HEK293 (cell line): ENCODE results near the gene ADGRF4.

Source experiments
- CTCF ChIA-PET: fragments of 350-600 bp; formaldehyde crosslinking; extraction: SDS; loops from one replicate; lab custom pipeline; 2021; ENCODE audit warnings: antibody characterized with exemption; lab: Yijun Ruan, JAX
- POLR2A ChIA-PET: fragments of 300-600 bp; formaldehyde crosslinking; extraction: SDS; loops from one replicate; lab custom pipeline; 2020; ENCODE audit warnings: antibody characterized with exemption, inconsistent platforms; lab: Yijun Ruan, JAX
- H3K27ac ChIP-seq: fragments of 200-500 bp; sonication (Bioruptor generic); 2 replicates; pipeline ENCODE4 v1.5.1; 2014; ENCODE audit warnings: low read depth, low read length, control low read depth, inconsistent platforms; ENCODE audit errors: extremely low read depth
- H3K36me3 ChIP-seq, 2 experiments: fragments of 200-500 bp in 1 of 2; sonication (Bioruptor generic) in 1 of 2; 1 replicate in 1 of 2; 2 replicates in 1 of 2; pipeline ENCODE4 v1.5.1; 2014 to 2017; ENCODE audit warnings: inconsistent platforms in 2 of 2, low read length in 2 of 2; ENCODE audit not compliant: control insufficient read depth in 2 of 2, insufficient read depth in 1 of 2
- H3K4me1 ChIP-seq: fragments of 200-500 bp; sonication (Bioruptor generic); 2 replicates; pipeline ENCODE4 v1.5.1; 2014; ENCODE audit warnings: mild to moderate bottlenecking, low read length, inconsistent platforms; ENCODE audit not compliant: control insufficient read depth, insufficient read depth
- H3K4me3 ChIP-seq: 2 replicates; pipeline ENCODE4 v1.5.1; 2011; ENCODE audit warnings: low read depth, mild to moderate bottlenecking, control low read depth, low read length, moderate library complexity
- H3K9me3 ChIP-seq: fragments of 200-500 bp; sonication (Bioruptor generic); 2 replicates; pipeline ENCODE4 v1.5.1; 2014; ENCODE audit warnings: low read depth, low read length, inconsistent platforms; ENCODE audit not compliant: control insufficient read depth, insufficient read depth
- BCL11A ChIP-seq: fragments of 450-650 bp; formaldehyde crosslinking; IDR thresholded peaks from 2 replicates; pipeline ENCODE4 v1.5.1; 2016; ENCODE audit warnings: low read depth, missing biosample characterization, missing genetic modification characterization
- BCL6B ChIP-seq: fragments of 450-650 bp; formaldehyde crosslinking; IDR thresholded peaks from 2 replicates; pipeline ENCODE4 v1.5.1; 2017; ENCODE audit warnings: missing biosample characterization, missing genetic modification characterization
- GLI2 ChIP-seq: fragments of 450-650 bp; formaldehyde crosslinking; IDR thresholded peaks from 2 replicates; pipeline ENCODE4; 2017; ENCODE audit warnings: missing biosample characterization, missing genetic modification characterization, low read depth, borderline replicate concordance
- GLIS1 ChIP-seq: fragments of 450-650 bp; formaldehyde crosslinking; IDR thresholded peaks from 2 replicates; pipeline ENCODE4 v1.5.1; 2016; ENCODE audit warnings: missing biosample characterization, missing genetic modification characterization
- KLF7 ChIP-seq: fragments of 450-650 bp; formaldehyde crosslinking; IDR thresholded peaks from 2 replicates; pipeline ENCODE4 v1.5.1; 2016; ENCODE audit warnings: missing biosample characterization, missing genetic modification characterization, borderline replicate concordance
- REST ChIP-seq: fragments of 450-650 bp; formaldehyde crosslinking; IDR thresholded peaks from 2 replicates; pipeline ENCODE4 v1.5.1; 2016; ENCODE audit warnings: missing biosample characterization, missing genetic modification characterization
- TRIM28 ChIP-seq: IDR thresholded peaks from 2 replicates; pipeline ENCODE4 v1.6.1; 2011; ENCODE audit warnings: low read length, control low read depth, borderline replicate concordance
- ZBTB44 ChIP-seq: fragments of 450-650 bp; IDR thresholded peaks from 2 replicates; pipeline ENCODE4 v1.5.1; 2018; ENCODE audit warnings: missing biosample characterization, mild to moderate bottlenecking, missing genetic modification characterization
- ZFHX2 ChIP-seq: fragments of 450-650 bp; formaldehyde crosslinking; conservative IDR thresholded peaks from 2 replicates; pipeline ENCODE4 v1.5.1; 2016; ENCODE audit warnings: missing biosample characterization, missing genetic modification characterization
- ZIC2 ChIP-seq: fragments of 450-650 bp; formaldehyde crosslinking; IDR thresholded peaks from 2 replicates; pipeline ENCODE4 v1.5.1; 2016; ENCODE audit warnings: missing biosample characterization, missing genetic modification characterization
- ZNF146 ChIP-seq: fragments of 450-650 bp; formaldehyde crosslinking; IDR thresholded peaks from 2 replicates; pipeline ENCODE4 v1.5.1; 2016; ENCODE audit warnings: missing biosample characterization, missing genetic modification characterization
- ZNF18 ChIP-seq: fragments of 450-650 bp; formaldehyde crosslinking; IDR thresholded peaks from 2 replicates; pipeline ENCODE4 v1.5.1; 2016; ENCODE audit warnings: missing biosample characterization, missing genetic modification characterization
- ZNF19 ChIP-seq: fragments of 450-650 bp; formaldehyde crosslinking; IDR thresholded peaks from 2 replicates; pipeline ENCODE4; 2016; ENCODE audit warnings: missing biosample characterization, missing genetic modification characterization, low read depth
- ZNF2 ChIP-seq: fragments of 450-650 bp; formaldehyde crosslinking; IDR thresholded peaks from 2 replicates; pipeline ENCODE4 v1.5.1; 2016; ENCODE audit warnings: missing biosample characterization, missing genetic modification characterization
- ZNF26 ChIP-seq: fragments of 450-650 bp; formaldehyde crosslinking; IDR thresholded peaks from 2 replicates; pipeline ENCODE4 v1.5.1; 2016; ENCODE audit warnings: missing biosample characterization, missing genetic modification characterization
- ZNF362 ChIP-seq: fragments of 450-650 bp; formaldehyde crosslinking; IDR thresholded peaks from 2 replicates; pipeline ENCODE4 v1.5.1; 2016; ENCODE audit warnings: missing biosample characterization, missing genetic modification characterization
- ZNF48 ChIP-seq: fragments of 450-650 bp; formaldehyde crosslinking; IDR thresholded peaks from 2 replicates; pipeline ENCODE4 v1.5.1; 2016; ENCODE audit warnings: missing biosample characterization, missing genetic modification characterization
- ZNF513 ChIP-seq: fragments of 450-650 bp; IDR thresholded peaks from 2 replicates; pipeline ENCODE4 v1.5.1; 2018; ENCODE audit warnings: missing biosample characterization, missing genetic modification characterization
- ZNF549 ChIP-seq: fragments of 450-650 bp; IDR thresholded peaks from 2 replicates; pipeline ENCODE4 v1.5.1; 2018; ENCODE audit warnings: missing biosample characterization, missing genetic modification characterization, mild to moderate bottlenecking, inconsistent platforms, moderate library complexity
- ZNF629 ChIP-seq: fragments of 450-650 bp; formaldehyde crosslinking; IDR thresholded peaks from 2 replicates; pipeline ENCODE4 v1.5.1; 2017; ENCODE audit warnings: missing biosample characterization, missing genetic modification characterization
- ZNF660 ChIP-seq: fragments of 450-650 bp; IDR thresholded peaks from 2 replicates; pipeline ENCODE4 v1.5.1; 2018; ENCODE audit warnings: missing biosample characterization, mild to moderate bottlenecking, missing genetic modification characterization
- ZNF707 ChIP-seq: fragments of 450-650 bp; formaldehyde crosslinking; IDR thresholded peaks from 2 replicates; pipeline ENCODE4 v1.5.1; 2016; ENCODE audit warnings: missing biosample characterization, missing genetic modification characterization
- ZNF76 ChIP-seq: fragments of 450-650 bp; formaldehyde crosslinking; IDR thresholded peaks from 2 replicates; pipeline ENCODE4; 2016; ENCODE audit warnings: low read depth, missing biosample characterization, missing genetic modification characterization, borderline replicate concordance
- ZSCAN16 ChIP-seq: fragments of 450-650 bp; formaldehyde crosslinking; IDR thresholded peaks from 2 replicates; pipeline ENCODE4 v1.5.1; 2016; ENCODE audit warnings: missing biosample characterization, missing genetic modification characterization
- ZSCAN30 ChIP-seq: fragments of 450-650 bp; IDR thresholded peaks from 2 replicates; pipeline ENCODE4 v1.5.1; 2018; ENCODE audit warnings: missing biosample characterization, mild to moderate bottlenecking, missing genetic modification characterization, moderate library complexity
- ZXDB ChIP-seq: fragments of 450-650 bp; formaldehyde crosslinking; IDR thresholded peaks from 2 replicates; pipeline ENCODE4 v1.5.1; 2016; ENCODE audit warnings: missing biosample characterization, missing genetic modification characterization

Gene ADGRF4

GRCh38 chr6:47698342-47698787, at the start of gene ADGRF4:
ADGRF4 (plus strand) TSS chr6:47698580; CDS start chr6:47707246, 8,666 bp downstream.
- POLR2A ChIA-PET = no interaction called here
- Histone ChIP-seq H3K27ac (peak within 1 kb of the TSS; percentile 63), H3K36me3 (no peaks in the 10 kb centered on the region), H3K4me3 (no peak within 1 kb of the TSS), H3K4me1 (peaks cover 24% of the 10 kb centered on the region), H3K9me3 (no peaks in the 10 kb centered on the region)
- CTCF ChIA-PET = interaction anchor here (1.2 kb wide), 1 partner anchor 8 kb away, joined by 11 read pairs; no protein-coding TSS in a partner anchor
- TF ChIP-seq ZSCAN30 = 0 out of 2 replicates have a peak, but pooled peaks have one; percentile 11
- 0 out of 2 replicates have a peak, but pooled peaks have one; percentile 21 for TF ChIP-seq GLIS1 (tag by site-specific recombination)
- 0 out of 2 replicates have a peak, but pooled peaks have one; percentile 30 for TF ChIP-seq ZNF660
- peak; percentile 21; the same call in 1 of the 2 replicates for TF ChIP-seq ZNF18
- peak; percentile 80 for TF ChIP-seq TRIM28
- no peak for TF ChIP-seq ZNF549 (tag by site-specific recombination)
- no peak for TF ChIP-seq ZNF2 (tag by site-specific recombination)
- no peak for TF ChIP-seq ZSCAN16 (tag by site-specific recombination)
- TF ChIP-seq ZNF629 (tag by site-specific recombination) = peak; percentile 26; the same call in 1 of the 2 replicates
- no peak for TF ChIP-seq ZNF76 (tag by site-specific recombination)
- no peak for TF ChIP-seq ZNF146
- TF ChIP-seq ZFHX2 (tag by site-specific recombination) = peak; percentile 62
- TF ChIP-seq ZNF48 (tag by site-specific recombination) = no peak
- no peak for TF ChIP-seq ZNF362 (tag by site-specific recombination)
- TF ChIP-seq BCL11A (tag by site-specific recombination) = no peak
- no peak for TF ChIP-seq BCL6B (tag by site-specific recombination)
- TF ChIP-seq ZNF513 (tag by site-specific recombination) = peak; percentile 60; the same call in 1 of the 2 replicates
- TF ChIP-seq KLF7 (tag by site-specific recombination) = no peak
- 0 out of 2 replicates have a peak, but pooled peaks have one; percentile 17 for TF ChIP-seq ZXDB (tag by site-specific recombination)
- TF ChIP-seq REST (tag by site-specific recombination) = no peak
- no peak for TF ChIP-seq ZNF19
- TF ChIP-seq GLI2 = no peak
- peak; percentile 98 for TF ChIP-seq ZBTB44
- TF ChIP-seq ZNF707 = no peak
- 0 out of 2 replicates have a peak, but pooled peaks have one; percentile 5 for TF ChIP-seq ZNF26 (tag by site-specific recombination)
- peak; percentile 56 for TF ChIP-seq ZIC2 (tag by site-specific recombination)
